HFFc6 (cell line): ENCODE data around the gene TSHZ1. TPM values are rescaled to one million over a fixed set of nuclear protein-coding genes. Genes with fewer than 3 reads are reported as not detected.

Experiments used
- DNase-seq: peaks from one replicate; pipeline ENCODE4 v3.0.0-alpha.2; 2018
- H3K27ac Mint-ChIP-seq: 2 replicates; pipeline ENCODE4 v1.8.0; 2020; ENCODE audit warnings: mild to moderate bottlenecking, mixed read lengths
- H3K27me3 Mint-ChIP-seq: 2 replicates; pipeline ENCODE4 v1.8.0; 2021; ENCODE audit warnings: mild to moderate bottlenecking, moderate library complexity, mixed read lengths; ENCODE audit not compliant: insufficient read depth
- H3K36me3 Mint-ChIP-seq: 2 replicates; pipeline ENCODE4 v1.8.0; 2021; ENCODE audit warnings: low read depth, mixed read lengths
- H3K4me1 Mint-ChIP-seq: 2 replicates; pipeline ENCODE4 v1.8.0; 2020; ENCODE audit warnings: low read depth, mixed read lengths
- H3K4me3 Mint-ChIP-seq: 2 replicates; pipeline ENCODE4 v1.8.0; 2020; ENCODE audit warnings: mild to moderate bottlenecking, moderate library complexity, mixed read lengths
- H3K9me3 Mint-ChIP-seq: 2 replicates; pipeline ENCODE4 v1.8.0; 2020; ENCODE audit warnings: mild to moderate bottlenecking, mixed read lengths
- total RNA-seq, 6 experiments: library from RNA; stranded (reverse); fragmentation: NEBNext Ultra II Directional; extraction: Animal tissue kit (Norgen Biotek cat#: 25700); gene quantifications; 2 replicates in 1 of 6; 3 replicates in 5 of 6; pipeline ENCODE4 v1.2.3, GENCODE V29; 2021
- TF ChIP-seq, protein P1 (sequence below): fragments of 200-600 bp; sonication (generic); IDR thresholded peaks from 2 replicates; pipeline ENCODE4 v1.5.0; 2021; ENCODE audit warnings: antibody characterized with exemption, mild to moderate bottlenecking

The TSHZ1 gene
- total RNA-seq, 6 experiments from 2014 or later, result 18.6 to 25.0 (median 23.3) TPM

DNA sequence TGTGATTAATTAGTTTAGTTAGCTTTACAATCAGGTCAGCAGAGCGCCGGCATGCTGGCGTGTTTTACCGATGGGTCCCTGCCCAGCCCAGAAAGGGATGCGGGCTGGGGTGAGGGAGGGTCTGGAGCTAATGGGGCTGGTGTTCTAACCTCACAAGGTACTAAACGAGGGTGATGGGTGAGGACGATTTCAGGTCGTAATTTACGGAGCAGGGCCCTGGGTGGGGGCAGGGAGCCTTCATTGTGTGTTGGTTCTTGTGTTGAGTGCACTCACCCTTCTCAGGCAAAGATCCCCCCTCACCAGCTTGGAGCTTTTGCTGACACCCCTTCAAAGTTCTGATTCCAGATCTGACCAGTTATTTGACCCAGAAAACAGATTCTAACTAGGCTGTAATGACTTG is 41.2 kb upstream of the TSHZ1 start:
- no peaks in the 10 kb centered on the region for H3K36me3 Mint-ChIP-seq
- H3K27ac Mint-ChIP-seq, result no peak overlapping the region
- no peaks in the 10 kb centered on the region for H3K9me3 Mint-ChIP-seq
- peaks cover 11% of the 10 kb centered on the region for H3K4me1 Mint-ChIP-seq
- H3K27me3 Mint-ChIP-seq, result peaks cover 22% of the 10 kb centered on the region
- DNase-seq, result no peak
- no peak overlapping the region for H3K4me3 Mint-ChIP-seq
- TF ChIP-seq, protein P1, sequence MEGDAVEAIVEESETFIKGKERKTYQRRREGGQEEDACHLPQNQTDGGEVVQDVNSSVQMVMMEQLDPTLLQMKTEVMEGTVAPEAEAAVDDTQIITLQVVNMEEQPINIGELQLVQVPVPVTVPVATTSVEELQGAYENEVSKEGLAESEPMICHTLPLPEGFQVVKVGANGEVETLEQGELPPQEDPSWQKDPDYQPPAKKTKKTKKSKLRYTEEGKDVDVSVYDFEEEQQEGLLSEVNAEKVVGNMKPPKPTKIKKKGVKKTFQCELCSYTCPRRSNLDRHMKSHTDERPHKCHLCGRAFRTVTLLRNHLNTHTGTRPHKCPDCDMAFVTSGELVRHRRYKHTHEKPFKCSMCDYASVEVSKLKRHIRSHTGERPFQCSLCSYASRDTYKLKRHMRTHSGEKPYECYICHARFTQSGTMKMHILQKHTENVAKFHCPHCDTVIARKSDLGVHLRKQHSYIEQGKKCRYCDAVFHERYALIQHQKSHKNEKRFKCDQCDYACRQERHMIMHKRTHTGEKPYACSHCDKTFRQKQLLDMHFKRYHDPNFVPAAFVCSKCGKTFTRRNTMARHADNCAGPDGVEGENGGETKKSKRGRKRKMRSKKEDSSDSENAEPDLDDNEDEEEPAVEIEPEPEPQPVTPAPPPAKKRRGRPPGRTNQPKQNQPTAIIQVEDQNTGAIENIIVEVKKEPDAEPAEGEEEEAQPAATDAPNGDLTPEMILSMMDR, result no peak

DNA sequence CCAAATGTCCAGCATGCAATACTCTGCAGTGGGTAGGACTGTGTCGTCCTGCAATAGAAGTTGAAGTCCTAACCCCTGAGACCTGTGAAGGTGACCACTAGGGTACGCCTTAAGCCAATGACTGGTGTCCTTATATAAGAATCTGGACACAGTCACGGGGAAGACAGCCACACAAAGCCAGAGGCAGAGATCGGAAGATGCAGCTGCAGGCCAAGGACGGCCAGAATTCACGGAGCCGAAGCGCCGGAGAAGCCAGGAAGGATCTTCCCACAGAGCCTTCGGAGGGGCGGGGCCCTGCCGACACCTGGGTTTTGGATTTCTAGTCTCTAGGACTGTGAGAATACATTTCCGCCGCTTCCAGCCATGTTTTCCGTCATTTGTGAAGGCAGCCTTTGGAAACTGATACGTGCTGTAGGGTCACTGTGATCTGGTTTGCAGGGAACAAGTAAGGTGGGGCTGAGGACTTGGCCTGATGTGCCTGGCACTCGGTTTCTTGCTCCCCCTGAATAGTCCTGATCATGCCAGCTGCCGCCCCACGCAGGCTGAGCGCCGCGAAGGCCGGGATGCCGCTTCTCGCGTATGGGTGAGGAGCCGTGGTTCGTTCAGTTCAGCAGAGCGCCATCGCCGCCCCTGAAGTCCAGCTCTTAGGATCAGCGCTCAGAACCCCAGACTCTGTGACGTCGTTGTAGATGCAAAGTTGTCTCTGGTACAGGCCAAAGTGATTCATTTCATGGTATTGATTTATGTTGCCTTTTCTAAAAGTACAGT is 40.4 kb upstream of the TSHZ1 start:
- H3K27me3 Mint-ChIP-seq, result peaks cover 16% of the 10 kb centered on the region
- no peak overlapping the region for H3K27ac Mint-ChIP-seq
- no peak overlapping the region for H3K4me3 Mint-ChIP-seq
- DNase-seq, result no peak
- H3K36me3 Mint-ChIP-seq, result no peaks in the 10 kb centered on the region
- no peaks in the 10 kb centered on the region for H3K9me3 Mint-ChIP-seq
- TF ChIP-seq, protein P1, result no peak
- peaks cover 11% of the 10 kb centered on the region for H3K4me1 Mint-ChIP-seq

DNA sequence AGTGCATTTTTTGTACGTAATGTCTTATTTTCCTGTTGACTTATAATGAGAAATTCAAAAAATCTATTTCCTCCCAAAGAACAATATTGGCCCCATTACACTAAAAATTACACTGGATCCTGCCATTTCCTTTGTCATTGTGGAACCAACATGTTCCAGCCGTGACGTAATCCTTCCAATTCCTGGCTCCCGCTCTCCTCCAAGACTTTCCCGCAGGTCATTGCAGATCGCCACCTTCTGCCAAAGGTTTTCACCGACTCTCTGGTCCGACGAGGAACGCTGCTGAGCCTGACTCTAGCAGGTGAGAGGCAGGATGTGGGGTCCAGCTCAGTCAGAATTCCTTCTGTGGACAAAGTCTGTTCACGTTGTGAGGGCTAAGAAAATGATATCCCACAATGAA is 39.7 kb upstream of the TSHZ1 start:
- peaks cover 18% of the 10 kb centered on the region for H3K27me3 Mint-ChIP-seq
- peaks cover 11% of the 10 kb centered on the region for H3K4me1 Mint-ChIP-seq
- no peak overlapping the region for H3K4me3 Mint-ChIP-seq
- no peaks in the 10 kb centered on the region for H3K9me3 Mint-ChIP-seq
- no peak overlapping the region for H3K27ac Mint-ChIP-seq
- DNase-seq, result no peak
- TF ChIP-seq, protein P1, result no peak
- H3K36me3 Mint-ChIP-seq, result no peaks in the 10 kb centered on the region

DNA sequence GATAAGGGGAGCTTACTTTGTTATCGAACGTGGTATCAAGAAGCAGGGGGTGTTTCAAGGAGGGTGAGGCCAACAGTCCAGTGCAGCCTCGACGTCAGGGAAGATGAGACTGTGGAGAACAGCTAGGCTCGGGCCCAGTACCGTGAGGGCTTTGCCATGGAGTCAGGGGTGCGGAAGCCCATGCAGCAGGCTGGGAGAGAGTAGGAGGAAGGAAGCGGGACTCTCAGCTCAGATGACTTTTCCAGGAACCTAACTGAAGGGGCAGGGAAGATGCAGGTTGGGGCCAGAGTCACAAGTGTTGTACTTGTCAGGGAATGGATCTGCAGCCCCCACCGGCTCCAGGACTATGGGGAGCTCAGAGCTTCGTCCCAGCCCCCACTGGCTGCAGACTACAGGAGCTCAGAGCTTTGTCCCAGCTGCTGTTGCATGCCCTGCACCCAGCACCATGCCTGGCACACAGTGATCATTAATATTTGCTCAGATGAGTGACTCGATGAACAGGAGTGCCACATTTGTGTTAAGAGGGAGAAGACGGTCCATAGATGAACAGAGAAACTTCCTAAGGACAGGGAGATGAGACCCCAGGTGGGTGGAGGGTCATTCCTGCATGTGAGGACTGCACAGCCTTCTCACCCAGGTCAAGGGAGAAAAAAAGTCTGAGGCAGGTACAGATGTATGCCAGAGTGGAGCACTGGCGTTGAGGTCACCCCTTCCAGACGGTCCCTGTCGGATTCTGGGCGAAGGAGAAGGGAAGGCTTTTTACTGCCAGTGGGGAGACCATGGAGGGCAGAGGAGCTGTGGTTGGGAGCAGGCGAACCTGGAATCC is 38.1 kb upstream of the TSHZ1 start:
- Mint-ChIP-seq H3K9me3 (no peaks in the 10 kb centered on the region), H3K36me3 (no peaks in the 10 kb centered on the region), H3K27me3 (peaks cover 13% of the 10 kb centered on the region), H3K4me1 (peaks cover 11% of the 10 kb centered on the region), H3K27ac (no peak overlapping the region), H3K4me3 (no peak overlapping the region; the same call in 1 of the 2 replicates)
- no peak for DNase-seq
- TF ChIP-seq, protein P1, result no peak

DNA sequence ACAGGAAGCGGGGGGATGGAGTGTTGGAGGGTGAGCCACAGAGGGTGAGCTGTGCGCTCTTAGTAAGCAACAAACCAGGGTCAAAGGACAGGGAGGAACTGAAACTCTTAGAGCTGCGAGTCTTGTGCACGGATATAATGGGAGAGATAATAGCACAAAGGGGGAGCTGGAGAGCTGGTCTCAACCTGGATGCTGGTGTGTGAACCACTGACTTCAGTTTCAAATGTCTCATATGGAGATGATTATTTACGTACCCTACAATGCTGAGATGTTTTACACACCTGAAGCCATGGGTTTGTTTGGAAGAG is 37.5 kb upstream of the TSHZ1 start:
- Mint-ChIP-seq H3K9me3 (no peaks in the 10 kb centered on the region), H3K27ac (no peak overlapping the region), H3K27me3 (peaks cover 13% of the 10 kb centered on the region), H3K4me3 (no peak overlapping the region; the same call in 1 of the 2 replicates), H3K4me1 (peaks cover 11% of the 10 kb centered on the region), H3K36me3 (no peaks in the 10 kb centered on the region)
- TF ChIP-seq, protein P1, result peak; percentile 22; the same call in 1 of the 2 replicates
- peak; percentile 11 for DNase-seq
